Measurements from ENCODE around the gene AADACL4. TPM values are rescaled to one million over a fixed set of nuclear protein-coding genes. Genes with fewer than 3 reads are reported as not detected.
A peak's percentile ranks its signal among the peaks of the same experiment; 100 is the strongest.

The AADACL4 gene
- total RNA-seq, 1 donor from 2014 or later: 0.31 TPM

DNA sequence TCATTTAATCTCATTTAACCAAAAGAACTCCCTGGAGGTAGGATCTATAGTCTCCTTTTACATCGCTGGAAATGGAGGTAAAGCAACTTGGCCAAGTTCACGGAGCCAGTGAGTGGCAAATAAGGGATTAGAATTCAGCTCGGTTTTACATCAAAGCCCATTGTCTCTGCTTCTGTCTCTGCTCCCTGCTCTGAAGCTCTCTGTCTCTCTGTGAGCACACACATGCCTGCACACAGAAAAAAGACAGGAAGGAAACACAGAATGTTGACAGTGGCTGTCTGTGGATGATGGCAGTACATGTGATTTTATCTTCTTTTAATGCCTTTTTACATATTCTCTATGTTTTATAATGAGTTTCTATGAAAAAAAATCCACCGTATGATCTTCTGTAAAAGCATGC lies 17.0 kb upstream of the AADACL4 start:
- Mint-ChIP-seq H3K27ac (peak overlapping the region; percentile 69), H3K27me3 (ENCODE audit: low read depth) (no peaks in the 10 kb centered on the region), H3K36me3 (no peaks in the 10 kb centered on the region), H3K4me3 (no peak overlapping the region), H3K4me1 (peaks cover 48% of the 10 kb centered on the region), H3K9me3 (peaks cover 1% of the 10 kb centered on the region)
- no peak for DNase-seq (ENCODE audit: low spot score in 2 of 2, unreplicated experiment in 2 of 2)
- TF ChIP-seq, protein P1, sequence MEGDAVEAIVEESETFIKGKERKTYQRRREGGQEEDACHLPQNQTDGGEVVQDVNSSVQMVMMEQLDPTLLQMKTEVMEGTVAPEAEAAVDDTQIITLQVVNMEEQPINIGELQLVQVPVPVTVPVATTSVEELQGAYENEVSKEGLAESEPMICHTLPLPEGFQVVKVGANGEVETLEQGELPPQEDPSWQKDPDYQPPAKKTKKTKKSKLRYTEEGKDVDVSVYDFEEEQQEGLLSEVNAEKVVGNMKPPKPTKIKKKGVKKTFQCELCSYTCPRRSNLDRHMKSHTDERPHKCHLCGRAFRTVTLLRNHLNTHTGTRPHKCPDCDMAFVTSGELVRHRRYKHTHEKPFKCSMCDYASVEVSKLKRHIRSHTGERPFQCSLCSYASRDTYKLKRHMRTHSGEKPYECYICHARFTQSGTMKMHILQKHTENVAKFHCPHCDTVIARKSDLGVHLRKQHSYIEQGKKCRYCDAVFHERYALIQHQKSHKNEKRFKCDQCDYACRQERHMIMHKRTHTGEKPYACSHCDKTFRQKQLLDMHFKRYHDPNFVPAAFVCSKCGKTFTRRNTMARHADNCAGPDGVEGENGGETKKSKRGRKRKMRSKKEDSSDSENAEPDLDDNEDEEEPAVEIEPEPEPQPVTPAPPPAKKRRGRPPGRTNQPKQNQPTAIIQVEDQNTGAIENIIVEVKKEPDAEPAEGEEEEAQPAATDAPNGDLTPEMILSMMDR (IDR thresholded peaks at IDR 0.05; ENCODE audit: unreplicated experiment): no peak

DNA sequence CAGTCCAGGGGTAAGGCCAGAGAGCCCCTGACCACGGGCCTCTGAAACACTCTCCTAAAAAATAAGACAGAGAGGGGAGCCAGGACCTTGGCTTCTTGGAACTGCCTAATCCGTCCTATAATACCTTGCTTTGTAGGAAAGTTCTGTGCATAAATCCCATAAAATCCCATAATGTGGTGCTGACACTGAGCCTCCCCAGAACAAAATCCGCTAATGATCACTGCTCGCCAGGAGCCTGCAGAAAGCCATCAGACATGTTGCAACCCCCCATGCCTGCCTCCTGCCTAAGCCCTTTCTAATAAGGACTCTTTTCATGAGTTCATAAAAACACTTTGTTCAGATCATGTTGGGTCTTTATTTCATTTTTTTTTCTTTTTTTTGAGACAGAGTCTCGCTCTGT lies 16.6 kb upstream of the AADACL4 start:
- TF ChIP-seq, protein P1 (IDR thresholded peaks at IDR 0.05; ENCODE audit: unreplicated experiment): no peak
- H3K27me3 Mint-ChIP-seq (ENCODE audit: low read depth): no peaks in the 10 kb centered on the region
- no peak for DNase-seq (ENCODE audit: low spot score in 2 of 2, unreplicated experiment in 2 of 2)
- H3K4me1 Mint-ChIP-seq: peaks cover 44% of the 10 kb centered on the region
- peaks cover 4% of the 10 kb centered on the region for H3K9me3 Mint-ChIP-seq
- H3K27ac Mint-ChIP-seq: peak overlapping the region; percentile 69
- no peaks in the 10 kb centered on the region for H3K36me3 Mint-ChIP-seq
- H3K4me3 Mint-ChIP-seq: no peak overlapping the region

DNA sequence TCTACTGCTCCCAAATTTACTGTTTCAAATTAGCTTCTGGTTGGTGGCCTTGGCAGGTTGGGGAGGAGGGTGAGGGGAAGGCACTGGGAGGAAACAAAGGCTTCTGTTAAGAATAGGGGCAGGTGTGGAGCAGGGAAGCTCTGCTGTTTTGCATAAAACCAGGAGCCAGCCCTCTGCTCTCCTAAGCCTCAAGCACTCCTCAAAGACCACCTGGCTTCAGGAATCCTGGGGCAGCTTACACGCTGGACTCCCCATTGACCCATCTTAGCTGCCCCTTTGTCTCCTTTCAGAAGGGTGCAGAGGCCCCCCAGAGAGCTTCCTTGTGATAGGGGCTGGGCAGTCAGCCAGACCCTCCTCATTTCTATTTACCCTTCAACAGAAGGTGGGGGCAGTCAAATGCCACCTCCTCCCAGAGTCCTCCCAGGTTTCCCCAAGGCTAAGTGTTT lies 14.4 kb upstream of the AADACL4 start:
- no peak for DNase-seq (ENCODE audit: low spot score in 2 of 2, unreplicated experiment in 2 of 2)
- Mint-ChIP-seq H3K9me3 (peaks cover 9% of the 10 kb centered on the region), H3K27ac (peak overlapping the region; percentile 12), H3K4me1 (peaks cover 26% of the 10 kb centered on the region), H3K36me3 (no peaks in the 10 kb centered on the region), H3K4me3 (no peak overlapping the region), H3K27me3 (ENCODE audit: low read depth) (no peaks in the 10 kb centered on the region)
- TF ChIP-seq, protein P1 (IDR thresholded peaks at IDR 0.05; ENCODE audit: unreplicated experiment): no peak

DNA sequence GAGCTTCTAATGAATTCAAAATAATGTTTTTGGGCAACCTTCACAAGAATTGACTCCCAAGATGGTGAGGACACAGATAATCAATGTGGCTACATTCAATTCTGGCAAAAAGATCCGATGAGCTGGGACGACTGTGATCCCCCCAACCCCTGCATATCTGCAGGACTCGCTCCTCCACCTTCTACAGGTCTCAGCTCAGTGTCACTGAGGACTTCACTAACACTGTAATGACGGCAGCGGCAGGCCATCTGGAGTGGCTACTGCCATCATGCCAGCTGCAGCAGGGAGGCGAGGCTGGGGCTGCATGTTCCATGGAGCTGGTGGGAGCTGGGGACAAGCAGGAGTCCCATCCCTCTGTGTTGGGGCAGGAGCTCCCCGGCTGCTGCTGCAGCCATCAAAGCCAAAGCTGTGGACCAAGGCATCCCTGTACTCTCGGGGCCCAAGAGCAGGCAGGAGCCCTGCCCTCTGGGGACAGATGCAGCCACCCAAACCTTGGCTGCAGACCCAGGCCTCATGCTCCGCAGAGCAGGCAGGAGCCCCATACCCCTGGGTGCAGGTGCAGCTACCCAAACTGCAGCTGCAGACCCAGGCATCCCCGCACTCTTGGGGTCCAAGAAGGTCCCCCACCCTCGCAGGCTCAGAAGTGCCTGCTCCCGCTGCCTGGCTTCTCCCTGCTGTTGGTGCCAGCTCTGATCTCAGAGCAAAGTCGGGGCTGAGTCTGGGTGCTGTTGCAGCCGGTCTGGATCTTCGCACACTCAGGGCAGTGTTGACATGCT lies 13.7 kb upstream of the AADACL4 start:
- TF ChIP-seq, protein P1 (IDR thresholded peaks at IDR 0.05; ENCODE audit: unreplicated experiment): no peak
- Mint-ChIP-seq H3K4me3 (no peak overlapping the region), H3K4me1 (peaks cover 24% of the 10 kb centered on the region), H3K36me3 (no peaks in the 10 kb centered on the region), H3K9me3 (peaks cover 11% of the 10 kb centered on the region), H3K27me3 (ENCODE audit: low read depth) (no peaks in the 10 kb centered on the region), H3K27ac (no peak overlapping the region)
- DNase-seq (ENCODE audit: low spot score in 2 of 2, unreplicated experiment in 2 of 2): no peak

DNA sequence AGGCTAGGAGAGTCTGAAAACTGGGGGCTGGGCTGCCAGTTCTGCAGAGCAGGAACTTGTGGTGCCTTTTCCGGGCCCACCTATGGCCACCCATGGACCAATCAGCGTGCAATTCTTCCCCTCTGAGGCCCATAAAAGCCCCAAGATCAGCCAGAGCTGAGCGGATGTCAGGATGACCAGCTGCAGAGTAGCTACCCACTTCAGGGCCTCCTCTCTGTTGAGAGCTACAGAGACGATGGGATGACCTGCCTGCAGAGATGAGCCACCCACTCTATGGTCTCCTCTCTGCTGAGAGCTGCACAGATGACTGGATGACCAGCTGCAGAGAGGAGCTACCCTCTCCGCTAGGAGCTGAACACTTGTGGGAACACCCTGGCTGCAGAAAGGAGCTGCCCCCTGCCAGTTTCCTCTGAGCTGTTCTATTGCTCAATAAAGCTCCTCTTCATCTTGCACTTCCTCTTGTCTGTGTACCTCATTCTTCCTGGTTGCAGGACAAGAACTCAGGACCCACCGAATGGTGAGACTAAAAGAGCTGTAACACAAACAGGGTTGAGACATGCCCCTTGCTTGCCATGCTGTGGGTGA lies 12.8 kb upstream of the AADACL4 start:
- TF ChIP-seq, protein P1 (IDR thresholded peaks at IDR 0.05; ENCODE audit: unreplicated experiment): no peak
- peaks cover 24% of the 10 kb centered on the region for H3K4me1 Mint-ChIP-seq
- H3K27me3 Mint-ChIP-seq (ENCODE audit: low read depth): no peaks in the 10 kb centered on the region
- H3K9me3 Mint-ChIP-seq: peaks cover 14% of the 10 kb centered on the region
- DNase-seq (ENCODE audit: low spot score in 2 of 2, unreplicated experiment in 2 of 2): no peak
- no peaks in the 10 kb centered on the region for H3K36me3 Mint-ChIP-seq
- no peak overlapping the region for H3K27ac Mint-ChIP-seq
- no peak overlapping the region for H3K4me3 Mint-ChIP-seq

Measured in mesothelial cell of epicardium (in vitro differentiated cells).